Effector memory CD4-positive, alpha-beta T cell (primary cell): Measurements from ENCODE around the gene HLA-DOA.

Source experiments
- DNase-seq, 3 donors: peaks; one replicate each; pipeline ENCODE4 v3.0.0-alpha.2; 2020
- H3K27ac ChIP-seq: 2 replicates; pipeline ENCODE4 v1.7.0; 2013; ENCODE audit warnings: mild to moderate bottlenecking, low read length, moderate library complexity; ENCODE audit not compliant: insufficient read depth, poor library complexity, severe bottlenecking
- H3K27me3 ChIP-seq: replicated peaks from 2 replicates; pipeline ENCODE4 v1.7.0; 2013; ENCODE audit warnings: mild to moderate bottlenecking, low read length; ENCODE audit not compliant: insufficient read depth, control insufficient read depth, poor library complexity, severe bottlenecking
- H3K36me3 ChIP-seq: 2 replicates; pipeline ENCODE4 v1.7.0; 2013; ENCODE audit warnings: mild to moderate bottlenecking, low read length, moderate library complexity; ENCODE audit not compliant: control insufficient read depth, insufficient read depth
- H3K4me1 ChIP-seq: 2 replicates; pipeline ENCODE4 v1.7.0; 2013; ENCODE audit warnings: low read length, mild to moderate bottlenecking; ENCODE audit not compliant: control insufficient read depth, insufficient read depth, poor library complexity, severe bottlenecking
- H3K4me3 ChIP-seq: 2 replicates; pipeline ENCODE4 v1.7.0; 2013; ENCODE audit warnings: low read length, low read depth, mild to moderate bottlenecking; ENCODE audit not compliant: insufficient read depth, poor library complexity, severe bottlenecking
- H3K9me3 ChIP-seq: 2 replicates; pipeline ENCODE4 v1.7.0; 2013; ENCODE audit warnings: mild to moderate bottlenecking, low read length, moderate library complexity; ENCODE audit not compliant: control insufficient read depth

HLA-DOA gene

DNA sequence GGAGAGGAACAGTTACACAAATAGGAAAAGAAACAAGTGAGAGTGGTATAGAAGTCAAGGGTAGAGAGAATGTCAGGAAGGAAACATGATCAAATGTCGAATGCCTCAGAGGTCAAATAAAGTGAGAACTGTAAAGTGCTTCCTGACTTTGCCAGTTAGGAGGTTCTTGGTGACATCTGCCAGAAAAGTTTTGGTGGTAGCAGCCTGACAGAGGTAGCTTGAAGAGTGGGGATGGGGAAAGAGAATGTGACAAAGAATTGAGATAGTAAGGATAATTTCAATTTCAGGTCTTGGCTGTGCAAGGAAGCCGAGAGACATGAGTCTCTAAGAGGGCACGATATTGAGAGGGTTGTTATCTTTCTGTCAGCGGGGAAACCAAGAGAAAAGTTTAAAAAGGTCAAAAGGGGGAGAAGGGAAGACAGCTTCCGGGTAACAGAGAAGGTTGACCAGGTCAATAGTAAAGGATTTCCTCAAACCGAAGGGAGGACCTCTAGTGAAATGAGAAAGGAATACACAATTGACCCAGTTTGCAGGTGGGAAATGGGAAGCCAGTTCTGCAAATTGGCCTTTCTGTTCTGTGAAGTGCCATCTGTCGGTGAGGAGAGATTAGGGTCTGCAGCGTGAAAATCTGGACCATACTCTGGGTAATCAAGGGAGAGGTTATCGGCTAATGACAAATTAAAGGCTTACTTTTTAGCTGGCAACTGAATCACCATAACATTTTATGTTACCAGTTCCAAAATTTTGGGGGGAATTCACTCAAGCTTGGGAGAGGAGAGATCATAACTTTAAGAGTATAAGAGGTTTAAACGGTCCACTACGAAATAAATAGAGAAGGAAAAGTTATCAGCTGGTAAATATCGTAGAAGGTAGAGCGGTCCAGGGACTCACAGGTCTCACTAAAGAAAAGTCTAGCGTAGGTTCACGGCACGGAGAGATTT, 42.0 kb downstream of the HLA-DOA start:
- Histone ChIP-seq H3K4me3 (peak overlapping the region; percentile 92), H3K4me1 (peaks cover 25% of the 10 kb centered on the region), H3K27me3 (no peaks in the 10 kb centered on the region), H3K36me3 (peaks cover 2% of the 10 kb centered on the region), H3K27ac (peak overlapping the region; percentile 97), H3K9me3 (no peaks in the 10 kb centered on the region)
- DNase-seq, result no peak

DNA sequence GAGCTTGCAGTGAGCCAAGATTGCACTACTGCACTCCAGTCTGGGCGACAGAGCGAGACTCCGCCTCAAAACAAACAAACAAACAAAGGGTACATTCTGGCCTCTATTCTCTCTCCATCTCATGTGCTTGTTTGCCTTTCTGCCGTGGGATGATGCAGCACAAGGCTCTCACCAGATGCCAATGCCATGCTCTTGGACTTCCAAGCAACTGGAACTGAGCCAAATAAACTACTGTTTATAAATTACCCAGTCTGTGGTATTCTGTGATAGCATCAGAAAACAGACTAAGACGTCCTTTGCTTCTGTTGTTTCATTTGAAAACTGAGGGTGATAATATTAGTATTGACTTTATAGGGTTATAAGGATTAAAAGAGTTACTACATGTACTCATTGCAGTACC, 44.6 kb downstream of the HLA-DOA start:
- no peak overlapping the region for H3K4me3 ChIP-seq
- H3K4me1 ChIP-seq, result peaks cover 24% of the 10 kb centered on the region
- H3K9me3 ChIP-seq, result no peaks in the 10 kb centered on the region
- H3K36me3 ChIP-seq, result no peaks in the 10 kb centered on the region
- no peaks in the 10 kb centered on the region for H3K27me3 ChIP-seq
- H3K27ac ChIP-seq, result no peak overlapping the region
- DNase-seq, result no peak

DNA sequence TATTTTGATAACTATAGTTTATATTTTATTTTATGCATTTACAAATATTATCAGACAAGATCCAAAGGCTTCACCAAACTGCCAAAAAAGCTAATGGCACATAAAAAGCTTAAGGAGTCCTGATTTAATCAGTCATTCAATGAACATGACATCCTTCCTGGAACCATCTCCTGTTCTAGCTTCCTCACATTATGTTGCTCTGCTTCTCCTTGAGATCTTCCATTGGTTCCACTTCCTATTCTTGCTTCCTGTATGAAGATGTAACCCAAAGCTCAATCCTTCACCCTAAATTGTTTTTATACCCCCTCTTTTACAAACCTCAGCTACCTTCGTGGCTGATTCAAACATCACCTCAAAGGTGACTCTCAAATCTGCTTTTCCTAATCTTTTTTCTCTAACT, 45.5 kb downstream of the HLA-DOA start:
- no peak overlapping the region for H3K4me3 ChIP-seq

DNA sequence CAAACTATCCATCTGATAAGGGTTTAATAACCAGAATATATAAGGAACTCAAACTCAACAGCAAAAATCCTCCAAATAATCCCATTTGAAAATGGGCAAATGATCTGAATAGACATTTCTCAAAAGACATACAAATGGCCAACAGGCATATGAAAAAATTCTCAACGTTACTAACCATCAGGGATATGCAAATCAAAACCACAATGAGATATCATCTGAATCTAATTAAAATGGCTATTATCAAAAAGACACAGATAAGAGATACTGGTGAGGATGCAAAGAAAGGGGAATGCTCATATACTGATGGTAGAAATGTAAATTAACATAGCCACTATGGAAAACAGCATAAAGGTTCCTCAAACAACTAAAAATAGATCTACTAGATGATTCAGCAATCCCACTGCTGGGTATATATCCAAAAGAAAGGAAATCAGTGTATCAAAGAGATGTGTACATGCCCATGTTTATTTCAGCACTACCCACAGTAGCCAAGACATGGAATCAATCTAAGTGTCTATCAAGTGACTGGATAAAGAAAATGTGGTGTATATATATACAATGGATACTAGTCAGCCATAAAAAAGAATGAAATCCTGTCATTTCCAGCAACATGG, 47.1 kb downstream of the HLA-DOA start:
- peaks cover 16% of the 10 kb centered on the region for H3K4me1 ChIP-seq
- no peak overlapping the region for H3K4me3 ChIP-seq
- H3K27me3 ChIP-seq, result no peaks in the 10 kb centered on the region
- no peaks in the 10 kb centered on the region for H3K9me3 ChIP-seq
- no peak for DNase-seq
- H3K27ac ChIP-seq, result no peak overlapping the region
- H3K36me3 ChIP-seq, result no peaks in the 10 kb centered on the region

More for the DNA sequence above, 45.5 kb downstream of the HLA-DOA start:
- DNase-seq, result no peak
- Histone ChIP-seq H3K9me3 (no peaks in the 10 kb centered on the region), H3K4me1 (peaks cover 21% of the 10 kb centered on the region), H3K27me3 (no peaks in the 10 kb centered on the region), H3K36me3 (no peaks in the 10 kb centered on the region), H3K27ac (no peak overlapping the region)

DNA sequence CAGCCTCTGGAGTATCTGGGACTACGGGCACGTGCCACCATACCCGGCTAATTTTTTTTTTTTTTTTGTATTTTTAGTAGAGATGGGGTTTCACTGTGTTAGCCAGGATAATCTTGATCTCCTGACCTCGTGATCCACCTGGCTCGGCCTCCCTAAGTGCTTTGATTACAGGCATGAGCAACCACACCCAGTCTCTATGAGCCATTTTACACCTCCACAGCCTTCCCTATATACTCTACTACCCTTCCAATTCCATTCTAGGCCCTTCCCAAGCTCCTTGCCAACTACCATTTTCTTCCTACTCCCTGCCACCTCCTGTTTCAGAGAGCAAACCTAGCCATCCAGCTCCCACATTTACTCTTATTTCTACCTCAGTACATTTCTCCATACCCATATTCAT, 48.8 kb downstream of the HLA-DOA start:
- H3K9me3 ChIP-seq, result no peaks in the 10 kb centered on the region
- H3K4me1 ChIP-seq, result no peaks in the 10 kb centered on the region
- no peaks in the 10 kb centered on the region for H3K27me3 ChIP-seq
- H3K4me3 ChIP-seq, result no peak overlapping the region
- no peak overlapping the region for H3K27ac ChIP-seq
- no peaks in the 10 kb centered on the region for H3K36me3 ChIP-seq
- DNase-seq, result no peak

DNA sequence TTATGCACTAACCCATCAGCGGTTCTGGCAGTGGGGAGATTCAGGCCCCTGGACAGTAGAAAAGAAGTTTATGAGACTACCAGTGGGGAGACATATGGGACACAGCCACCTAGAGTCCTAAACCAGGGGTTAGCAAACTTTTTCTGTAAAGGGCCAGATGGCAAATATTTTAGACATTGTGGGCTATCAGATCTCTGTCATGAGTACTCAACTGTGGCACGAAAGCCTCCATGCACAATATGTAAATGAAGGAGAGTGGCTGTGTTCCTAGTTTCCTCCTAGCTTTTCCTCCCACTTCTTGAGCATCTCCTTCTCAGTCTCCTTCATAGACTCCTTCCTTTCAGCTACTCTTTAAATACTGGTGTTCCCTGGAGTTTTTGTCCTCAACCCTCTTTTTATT, 53.2 kb downstream of the HLA-DOA start:
- Histone ChIP-seq H3K36me3 (no peaks in the 10 kb centered on the region), H3K27me3 (no peaks in the 10 kb centered on the region), H3K4me3 (no peak overlapping the region), H3K9me3 (no peaks in the 10 kb centered on the region), H3K27ac (no peak overlapping the region), H3K4me1 (peaks cover 7% of the 10 kb centered on the region)
- no peak for DNase-seq

DNA sequence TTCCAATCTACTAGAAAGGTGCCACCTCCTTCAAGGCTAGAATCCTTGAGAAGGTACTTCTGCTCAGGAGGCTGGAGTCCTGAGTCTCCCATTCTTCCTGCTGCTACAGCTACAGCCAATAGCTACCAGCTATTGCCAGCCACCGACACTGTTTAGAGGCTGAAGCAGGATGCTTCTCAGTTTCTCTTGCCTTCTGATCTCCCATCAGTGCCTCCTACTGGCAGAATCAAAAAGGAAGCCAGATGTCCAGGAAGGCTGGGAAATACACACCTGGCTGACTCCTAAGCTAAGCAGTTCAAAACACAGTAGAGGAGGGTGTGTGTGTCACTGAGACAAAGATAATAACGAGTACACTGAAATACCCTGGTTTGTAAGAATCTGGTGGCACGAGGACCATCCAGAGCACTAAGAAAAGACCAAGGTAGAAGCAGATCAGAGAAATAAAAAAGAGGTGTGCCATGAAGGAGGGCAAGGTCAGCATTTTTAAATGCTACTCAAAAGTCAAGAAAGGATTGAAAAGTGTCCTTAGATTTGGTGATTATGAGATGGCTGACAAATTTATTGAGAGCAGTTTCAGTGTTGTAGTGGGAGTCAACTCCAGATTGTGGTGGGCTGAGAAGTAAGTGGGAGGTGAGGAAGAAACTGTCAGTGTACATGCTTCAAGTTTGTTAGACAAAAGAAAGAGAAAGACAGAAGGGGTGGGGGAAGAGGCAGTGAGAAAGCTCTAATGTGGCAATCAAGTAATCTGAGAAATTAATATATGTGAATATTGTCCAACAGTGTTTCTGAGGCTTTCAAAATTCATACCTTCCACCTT, 54.2 kb downstream of the HLA-DOA start:
- DNase-seq, result no peak
- Histone ChIP-seq H3K4me3 (no peak overlapping the region), H3K4me1 (peaks cover 7% of the 10 kb centered on the region)

DNA sequence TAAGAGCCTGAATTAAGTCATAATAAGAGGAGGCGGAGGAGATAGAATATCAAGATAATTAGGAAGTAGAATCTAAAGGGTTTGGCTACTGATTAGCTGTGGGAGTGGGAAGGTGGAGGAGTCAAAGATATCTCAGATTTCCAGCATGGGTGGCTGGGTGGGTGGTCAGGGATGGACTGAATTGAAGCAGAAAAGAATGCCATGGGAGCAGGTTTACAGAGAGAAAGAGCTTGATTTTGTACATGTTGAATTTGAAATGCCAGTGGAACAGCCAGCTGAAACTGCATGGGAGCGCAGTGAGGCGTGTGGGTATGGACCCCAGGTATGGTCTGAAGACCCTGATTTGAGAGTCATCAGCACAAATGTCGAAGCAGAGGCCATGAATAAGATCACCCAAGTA, 55.1 kb downstream of the HLA-DOA start:
- Histone ChIP-seq H3K27me3 (no peaks in the 10 kb centered on the region), H3K36me3 (no peaks in the 10 kb centered on the region), H3K27ac (no peak overlapping the region), H3K9me3 (no peaks in the 10 kb centered on the region), H3K4me3 (no peak overlapping the region), H3K4me1 (peaks cover 7% of the 10 kb centered on the region)
- no peak for DNase-seq

More for the DNA sequence above, 54.2 kb downstream of the HLA-DOA start:
- no peaks in the 10 kb centered on the region for H3K9me3 ChIP-seq
- H3K36me3 ChIP-seq, result no peaks in the 10 kb centered on the region
- no peaks in the 10 kb centered on the region for H3K27me3 ChIP-seq
- H3K27ac ChIP-seq, result no peak overlapping the region
